NCI-H1092 (cell line): ENCODE data around the gene HSD11B2.
"Not testable (repeated sequence)": the region's sequence is repeated elsewhere in the genome, so short reads cannot be mapped to it uniquely, and the experiment has no call there.

Source experiments
- DNase-seq: peaks from one replicate; lab custom pipeline; 2025; lab: John Stamatoyannopoulos, UW

The HSD11B2 gene

GRCh38 chr16:67415421-67415820 is 15.5 kb upstream of the HSD11B2 start:
- not testable (repeated sequence) for DNase-seq

GRCh38 chr16:67415872-67416793 is 14.8 kb upstream of the HSD11B2 start, which contains the start of gene ZDHHC1:
ZDHHC1 (minus strand) TSS chr16:67416477; CDS start chr16:67407775, 8,702 bp downstream.
- peak; percentile 41 for DNase-seq

GRCh38 chr16:67417333-67418061 is 13.4 kb upstream of the HSD11B2 start:
- DNase-seq, result no peak

GRCh38 chr16:67419502-67419901 is 11.4 kb upstream of the HSD11B2 start:
- DNase-seq, result no peak

GRCh38 chr16:67419931-67420330 is 11.0 kb upstream of the HSD11B2 start:
- no peak for DNase-seq

GRCh38 chr16:67421030-67421429 is 9.9 kb upstream of the HSD11B2 start:
- DNase-seq, result no peak

- no peak for DNase-seq
These were observed 7.9 kb upstream of the HSD11B2 start for GRCh38 chr16:67423015-67423414.

GRCh38 chr16:67423611-67424260 is 7.2 kb upstream of the HSD11B2 start:
- DNase-seq, result no peak

- DNase-seq, result no peak
These were observed 6.7 kb upstream of the HSD11B2 start for GRCh38 chr16:67424261-67424615.

GRCh38 chr16:67425061-67425460 is 5.9 kb upstream of the HSD11B2 start:
- DNase-seq, result no peak

GRCh38 chr16:67425580-67425979 is 5.3 kb upstream of the HSD11B2 start:
- no peak for DNase-seq

GRCh38 chr16:67426022-67426421 is 4.9 kb upstream of the HSD11B2 start:
- DNase-seq, result no peak

GRCh38 chr16:67426950-67427349 is 4.0 kb upstream of the HSD11B2 start:
- DNase-seq, result no peak

GRCh38 chr16:67428146-67428731 is 2.7 kb upstream of the HSD11B2 start:
- DNase-seq, result peak; percentile 73

GRCh38 chr16:67429053-67429798 is 1.7 kb upstream of the HSD11B2 start:
- DNase-seq, result no peak

GRCh38 chr16:67429799-67430503 is 970 bp upstream of the HSD11B2 start:
- DNase-seq, result no peak

GRCh38 chr16:67430504-67430976 is 381 bp upstream of the HSD11B2 start:
- DNase-seq, result no peak

GRCh38 chr16:67431775-67432505 is 1.0 kb downstream of the HSD11B2 start:
- DNase-seq, result peak; percentile 51

GRCh38 chr16:67432506-67432890 is 1.6 kb downstream of the HSD11B2 start:
- DNase-seq, result no peak

GRCh38 chr16:67433131-67433719 is 2.3 kb downstream of the HSD11B2 start:
- DNase-seq, result no peak
